IPS-18c (cell line): ENCODE results near the gene NCKAP1.
"Not testable (repeated sequence)": the region's sequence is repeated elsewhere in the genome, so short reads cannot be mapped to it uniquely, and the experiment has no call there.

ENCODE experiments used
- H3K4me3 ChIP-seq: 2 replicates; pipeline ENCODE4 v1.7.0; 2013; ENCODE audit warnings: low read depth, mild to moderate bottlenecking, low read length, moderate library complexity; ENCODE audit not compliant: insufficient read depth
- H3K9me3 ChIP-seq: one replicate; pipeline ENCODE4 v1.6.1; 2013; ENCODE audit warnings: mild to moderate bottlenecking, low read length, moderate library complexity; ENCODE audit not compliant: control insufficient read depth, insufficient read depth

Gene NCKAP1

GRCh38 chr2:183021613-183022012 lies 16.6 kb downstream of the NCKAP1 start:
- no peak overlapping the region for H3K4me3 ChIP-seq
- no peaks in the 10 kb centered on the region for H3K9me3 ChIP-seq

GRCh38 chr2:183019718-183020442 lies 18.4 kb downstream of the NCKAP1 start:
- no peak overlapping the region for H3K4me3 ChIP-seq
- H3K9me3 ChIP-seq = no peaks in the 10 kb centered on the region

- not testable (repeated sequence) for H3K9me3 ChIP-seq, H3K4me3 ChIP-seq
These were observed 20.4 kb downstream of the NCKAP1 start for GRCh38 chr2:183017845-183018244.

- H3K9me3 ChIP-seq = no peaks in the 10 kb centered on the region
- no peak overlapping the region for H3K4me3 ChIP-seq
These were observed 24.3 kb downstream of the NCKAP1 start for GRCh38 chr2:183014005-183014404.

DNA sequence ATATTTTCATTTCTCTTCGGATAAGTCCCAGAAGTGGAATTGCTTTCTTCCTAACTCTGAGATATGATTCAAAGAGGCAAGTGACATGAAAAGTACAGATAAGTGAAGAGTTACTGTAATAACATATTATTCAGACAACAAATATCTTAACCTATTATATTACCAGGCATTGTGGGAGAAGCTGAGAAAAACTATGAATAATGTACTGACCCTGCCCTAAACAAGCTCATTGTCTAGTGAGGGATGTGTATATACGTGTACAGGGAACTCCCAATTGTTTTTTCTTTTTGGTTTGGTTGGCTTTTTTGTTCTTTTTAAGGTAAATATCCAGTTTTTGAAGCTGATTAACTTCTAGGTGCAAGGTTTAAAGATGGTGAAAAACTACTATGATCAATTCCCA lies 26.5 kb downstream of the NCKAP1 start:
- Histone ChIP-seq H3K9me3 (no peaks in the 10 kb centered on the region), H3K4me3 (no peak overlapping the region)

- H3K4me3 ChIP-seq = no peak overlapping the region
- no peaks in the 10 kb centered on the region for H3K9me3 ChIP-seq
These were observed 28.1 kb downstream of the NCKAP1 start for GRCh38 chr2:183010112-183010511.

- Histone ChIP-seq H3K4me3 (no peak overlapping the region), H3K9me3 (no peaks in the 10 kb centered on the region)
These were observed 28.9 kb downstream of the NCKAP1 start for GRCh38 chr2:183009249-183009899.

GRCh38 chr2:183001948-183002347 lies 36.3 kb downstream of the NCKAP1 start:
- Histone ChIP-seq H3K4me3 (no peak overlapping the region), H3K9me3 (no peaks in the 10 kb centered on the region)

DNA sequence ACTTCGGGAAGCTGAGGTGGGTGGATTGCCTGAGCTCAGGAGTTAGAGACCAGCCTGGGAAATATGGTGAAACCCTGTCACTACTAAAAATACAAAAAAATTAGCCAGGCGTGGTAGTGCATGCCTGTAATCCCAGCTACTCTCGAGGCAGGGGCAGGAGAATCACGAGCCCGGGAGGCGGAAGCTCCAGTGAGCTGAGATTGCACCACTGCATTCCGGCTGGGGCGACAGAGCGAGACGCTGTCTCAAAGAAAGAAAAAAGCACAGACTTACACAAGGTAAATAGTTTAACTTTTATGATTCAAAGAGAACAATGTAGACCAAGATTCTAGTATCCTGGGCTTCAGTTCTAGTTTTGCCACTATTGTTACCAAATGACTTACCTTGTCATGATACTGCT lies 37.4 kb downstream of the NCKAP1 start:
- H3K4me3 ChIP-seq = no peak overlapping the region

GRCh38 chr2:182999348-183000028 lies 38.8 kb downstream of the NCKAP1 start:
- H3K4me3 ChIP-seq = no peak overlapping the region

More for the DNA sequence above, 37.4 kb downstream of the NCKAP1 start:
- no peaks in the 10 kb centered on the region for H3K9me3 ChIP-seq

GRCh38 chr2:182994228-182994912 lies 43.9 kb downstream of the NCKAP1 start:
- Histone ChIP-seq H3K9me3 (no peaks in the 10 kb centered on the region), H3K4me3 (no peak overlapping the region)

More at GRCh38 chr2:182999348-183000028, 38.8 kb downstream of the NCKAP1 start:
- no peaks in the 10 kb centered on the region for H3K9me3 ChIP-seq

GRCh38 chr2:182982941-182983340 lies 55.3 kb downstream of the NCKAP1 start:
- Histone ChIP-seq H3K9me3 (no peaks in the 10 kb centered on the region), H3K4me3 (no peak overlapping the region)

- H3K4me3 ChIP-seq, H3K9me3 ChIP-seq: not testable (repeated sequence)
These were observed 56.8 kb downstream of the NCKAP1 start for GRCh38 chr2:182981475-182981874.

DNA sequence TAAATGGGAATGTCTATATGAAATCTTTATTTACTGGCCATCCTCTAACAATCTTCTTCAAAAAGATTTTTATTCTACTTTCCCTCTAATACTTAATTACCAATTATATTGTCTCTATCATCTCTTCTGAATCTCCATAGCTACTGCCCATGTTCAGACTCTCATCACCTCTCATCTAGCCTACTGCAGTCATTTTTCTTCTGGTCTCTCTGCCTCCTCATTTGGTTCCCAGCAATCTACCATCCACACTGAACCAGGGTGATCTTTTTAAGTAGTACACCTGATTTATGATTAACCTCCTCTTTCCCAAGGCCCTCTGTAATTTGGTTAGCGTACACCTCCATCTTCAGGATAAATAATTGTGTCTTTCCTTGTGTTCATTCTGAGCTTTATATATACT lies 57.6 kb downstream of the NCKAP1 start:
- no peak overlapping the region for H3K4me3 ChIP-seq

DNA sequence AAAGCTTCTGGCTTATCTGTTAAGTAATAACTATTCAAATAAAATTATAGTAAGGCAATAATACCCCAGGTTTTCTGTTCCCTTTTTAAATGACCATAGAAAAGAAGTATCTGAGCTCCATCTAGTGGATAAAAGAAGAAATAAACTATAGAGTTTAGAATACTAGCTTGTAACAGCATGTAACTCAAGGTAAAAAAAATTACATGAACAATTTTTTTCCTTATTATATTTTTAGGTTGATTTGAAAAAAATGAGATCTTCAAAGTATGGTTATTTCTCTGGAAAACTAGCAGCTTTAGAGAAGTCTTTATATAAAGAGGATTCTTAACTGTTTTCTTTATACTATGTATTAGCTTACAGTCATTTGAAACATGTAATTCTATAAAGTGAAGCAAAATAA lies 58.1 kb downstream of the NCKAP1 start:
- Histone ChIP-seq H3K4me3 (no peak overlapping the region), H3K9me3 (no peaks in the 10 kb centered on the region)

More for the DNA sequence above, 57.6 kb downstream of the NCKAP1 start:
- H3K9me3 ChIP-seq = no peaks in the 10 kb centered on the region

DNA sequence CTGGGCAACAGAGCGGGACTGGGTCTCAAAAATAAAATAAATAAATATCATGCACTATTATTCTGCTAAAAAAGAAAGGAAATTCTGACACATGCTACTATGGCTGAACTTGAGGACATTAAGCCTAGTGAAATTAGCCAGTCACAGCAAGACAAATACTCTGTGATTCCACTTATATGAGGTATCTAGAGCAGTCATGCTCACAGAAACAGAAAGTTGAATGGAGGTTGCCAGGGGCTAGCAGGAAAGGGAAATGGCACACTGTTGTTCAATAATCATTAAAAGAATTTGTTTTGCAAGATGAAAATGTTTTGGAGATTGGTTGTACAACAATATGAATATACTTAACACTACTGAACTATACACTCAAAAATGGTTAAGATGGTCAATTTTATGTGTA lies 60.8 kb downstream of the NCKAP1 start:
- Histone ChIP-seq H3K9me3 (no peaks in the 10 kb centered on the region), H3K4me3 (no peak overlapping the region)

DNA sequence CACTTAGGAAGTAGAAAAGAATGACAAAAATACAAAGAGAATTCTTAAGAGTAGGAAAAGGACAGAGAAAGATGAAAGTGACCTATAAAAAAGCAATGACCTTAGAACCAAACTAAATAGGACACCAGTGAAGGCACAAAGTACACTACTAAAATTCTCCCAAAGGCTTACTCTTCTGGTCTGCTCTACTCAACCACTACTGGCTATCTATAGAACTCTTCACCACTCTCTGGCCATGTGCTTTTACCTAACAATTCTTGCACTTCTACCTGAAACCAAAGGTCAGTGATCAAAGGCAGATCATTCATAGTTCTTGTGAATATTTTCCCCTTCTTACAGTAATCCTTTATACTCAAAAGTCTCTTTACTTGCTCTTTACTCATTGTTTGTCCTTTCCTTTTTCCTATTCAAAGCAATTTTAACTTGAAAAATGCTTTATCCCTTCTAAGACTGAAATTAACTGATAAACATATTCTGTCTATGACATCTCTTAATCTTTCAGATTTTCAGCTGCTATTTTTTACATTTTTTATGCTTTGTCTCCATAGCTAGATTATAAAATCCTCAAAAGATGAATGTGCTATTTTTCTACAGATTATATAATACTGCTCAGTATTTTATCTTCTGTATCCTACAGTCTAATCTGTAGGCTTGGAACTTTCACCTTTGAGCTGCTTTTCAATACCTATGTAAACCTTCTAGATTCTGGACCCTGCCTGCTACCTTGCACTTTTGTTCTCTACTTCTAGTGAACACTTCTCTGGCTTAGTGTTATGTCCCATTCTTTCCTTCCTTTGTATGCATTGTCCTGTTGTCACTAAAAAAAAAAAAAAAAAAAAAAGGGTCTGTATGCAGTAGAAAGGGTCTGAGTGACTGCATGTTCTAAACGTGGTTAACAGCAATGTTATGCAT lies 64.6 kb downstream of the NCKAP1 start:
- Histone ChIP-seq H3K4me3 (no peak overlapping the region), H3K9me3 (no peaks in the 10 kb centered on the region)
